Measurements from ENCODE around the gene CCDC134.
A peak's percentile ranks its signal among the peaks of the same experiment; 100 is the strongest.

Gene CCDC134

GRCh38 chr22:41800348-41801146 lies at the start of gene CCDC134:
CCDC134 (plus strand) TSS chr22:41800679; CDS start chr22:41808891, 8,212 bp downstream.
- FAIRE-seq = peak; percentile 88

GRCh38 chr22:41752011-41752970 lies 48.2 kb upstream of the CCDC134 start:
- no peak for FAIRE-seq

GRCh38 chr22:41753984-41754383 lies 46.5 kb upstream of the CCDC134 start:
- FAIRE-seq = no peak

GRCh38 chr22:41757502-41757901 lies 43.0 kb upstream of the CCDC134 start:
- FAIRE-seq = no peak

- FAIRE-seq = no peak
Observed at GRCh38 chr22:41758231-41758630, 42.2 kb upstream of the CCDC134 start.

- no peak for FAIRE-seq
Observed at GRCh38 chr22:41762980-41763779, 37.3 kb upstream of the CCDC134 start.

GRCh38 chr22:41766476-41766875 lies 34.0 kb upstream of the CCDC134 start:
- no peak for FAIRE-seq

GRCh38 chr22:41768430-41768829 lies 32.0 kb upstream of the CCDC134 start:
- no peak for FAIRE-seq

- FAIRE-seq = no peak
Observed at GRCh38 chr22:41770715-41771468, 29.6 kb upstream of the CCDC134 start.

GRCh38 chr22:41772198-41772597 lies 28.3 kb upstream of the CCDC134 start:
- FAIRE-seq = no peak

GRCh38 chr22:41772645-41773044 lies 27.8 kb upstream of the CCDC134 start:
- no peak for FAIRE-seq

- FAIRE-seq = no peak
Observed at GRCh38 chr22:41775338-41775737, 25.1 kb upstream of the CCDC134 start.

GRCh38 chr22:41775976-41776375 lies 24.5 kb upstream of the CCDC134 start:
- no peak for FAIRE-seq

- FAIRE-seq = no peak
Observed at GRCh38 chr22:41776381-41776780, 24.1 kb upstream of the CCDC134 start.

GRCh38 chr22:41777749-41778425 lies 22.6 kb upstream of the CCDC134 start:
- no peak for FAIRE-seq

GRCh38 chr22:41779929-41780505 lies 20.5 kb upstream of the CCDC134 start:
- no peak for FAIRE-seq

- FAIRE-seq = no peak
Observed at GRCh38 chr22:41780746-41781505, 19.6 kb upstream of the CCDC134 start.

GRCh38 chr22:41781507-41781906 lies 19.0 kb upstream of the CCDC134 start:
- FAIRE-seq = no peak

GRCh38 chr22:41782316-41782715 lies 18.2 kb upstream of the CCDC134 start:
- no peak for FAIRE-seq

GRCh38 chr22:41782751-41783150 lies 17.7 kb upstream of the CCDC134 start:
- no peak for FAIRE-seq
